ENCODE measurements around the gene TCFL5.

- no peak for TF ChIP-seq EZH2 (IDR thresholded peaks at IDR 0.05)
- TF ChIP-seq POLR2AphosphoS5 (IDR thresholded peaks at IDR 0.05; ENCODE audit: borderline replicate concordance, low read depth, low read length): no peak
Measured at GRCh38 chr20:62818592-62819493, 42.8 kb downstream of the TCFL5 start.
